ENCODE data around the gene AK9.

- no peak for TF ChIP-seq CTCF (IDR thresholded peaks at IDR 0.05)
- no peak for TF ChIP-seq ESRRA (IDR thresholded peaks at IDR 0.05; ENCODE audit: borderline replicate concordance, low read length)
- TF ChIP-seq POLR2A (IDR thresholded peaks at IDR 0.05; ENCODE audit: low read length), result no peak
- TF ChIP-seq PBX3 (IDR thresholded peaks at IDR 0.05), result no peak
- no peak for TF ChIP-seq EP300 (IDR thresholded peaks at IDR 0.05)
- no peak for TF ChIP-seq CEBPB (IDR thresholded peaks at IDR 0.05)
- no peak for TF ChIP-seq E2F6 (IDR thresholded peaks at IDR 0.05; ENCODE audit: borderline replicate concordance, low read depth)
- no peak for TF ChIP-seq REST (IDR thresholded peaks at IDR 0.05)
- no peak for TF ChIP-seq BCL3 (IDR thresholded peaks at IDR 0.05)
- TF ChIP-seq NR3C1 (IDR thresholded peaks at IDR 0.05), result no peak
These were observed 217.9 kb downstream of the AK9 start for GRCh38 chr6:109473120-109473519.

All from A549 (cell line).